ENCODE measurements around the gene SDK1.

GRCh38 chr7:3548815-3549214 lies 247.8 kb downstream of the SDK1 start:
- TF ChIP-seq CTCF (IDR thresholded peaks at IDR 0.05) (no peak), POLR2A (IDR thresholded peaks at IDR 0.05) (no peak), POLR2AphosphoS5 (IDR thresholded peaks at IDR 0.05) (no peak)
